ENCODE results near the gene NTNG1.
"Not testable (repeated sequence)": the region's sequence is repeated elsewhere in the genome, so short reads cannot be mapped to it uniquely, and the experiment has no call there.

Gene NTNG1

GRCh38 chr1:107229711-107230110 is 88.9 kb downstream of the NTNG1 start:
- H3K4me1 ChIP-seq (ENCODE audit: control insufficient read depth in 5 of 5, insufficient read depth in 5 of 5, low read length in 5 of 5), result peaks cover 0 to 3% (median 0%) of the 10 kb centered on the region in 5 donors
- H3K9me3 ChIP-seq (ENCODE audit: control insufficient read depth in 5 of 5, low read length in 5 of 5), result no peaks in the 10 kb centered on the region
- no peaks in the 10 kb centered on the region for H3K36me3 ChIP-seq (ENCODE audit: control insufficient read depth in 5 of 5, insufficient read depth in 5 of 5, low read length in 5 of 5)
- H3K27me3 ChIP-seq (ENCODE audit: control insufficient read depth in 5 of 5, insufficient read depth in 4 of 5, low read length in 5 of 5), result no peaks in the 10 kb centered on the region
- no peak overlapping the region for H3K9ac ChIP-seq (ENCODE audit: low read length in 5 of 5)
- H3K27ac ChIP-seq (ENCODE audit: low read depth, low read length), result no peak overlapping the region
- H3K4me3 ChIP-seq (ENCODE audit: low read depth in 1 of 5, low read length in 5 of 5), result no peak overlapping the region

- Histone ChIP-seq H3K4me3 (ENCODE audit: low read depth in 1 of 5, low read length in 5 of 5) (no peak overlapping the region), H3K9ac (ENCODE audit: low read length in 5 of 5) (no peak overlapping the region), H3K27me3 (ENCODE audit: control insufficient read depth in 5 of 5, insufficient read depth in 4 of 5, low read length in 5 of 5) (no peaks in the 10 kb centered on the region), H3K36me3 (ENCODE audit: control insufficient read depth in 5 of 5, insufficient read depth in 5 of 5, low read length in 5 of 5) (no peaks in the 10 kb centered on the region), H3K27ac (ENCODE audit: low read depth, low read length) (no peak overlapping the region), H3K9me3 (ENCODE audit: control insufficient read depth in 5 of 5, low read length in 5 of 5) (no peaks in the 10 kb centered on the region), H3K4me1 (ENCODE audit: control insufficient read depth in 5 of 5, insufficient read depth in 5 of 5, low read length in 5 of 5) (peaks cover 0 to 3% (median 0%) of the 10 kb centered on the region in 5 donors)
Observed at GRCh38 chr1:107230121-107230520, 89.3 kb downstream of the NTNG1 start.

- Histone ChIP-seq H3K27ac (ENCODE audit: low read depth, low read length) (no peak overlapping the region), H3K4me3 (ENCODE audit: low read depth in 1 of 5, low read length in 5 of 5) (no peak overlapping the region), H3K36me3 (ENCODE audit: control insufficient read depth in 5 of 5, insufficient read depth in 5 of 5, low read length in 5 of 5) (no peaks in the 10 kb centered on the region), H3K9ac (ENCODE audit: low read length in 5 of 5) (no peak overlapping the region), H3K27me3 (ENCODE audit: control insufficient read depth in 5 of 5, insufficient read depth in 4 of 5, low read length in 5 of 5) (no peaks in the 10 kb centered on the region), H3K4me1 (ENCODE audit: control insufficient read depth in 5 of 5, insufficient read depth in 5 of 5, low read length in 5 of 5) (peaks cover 0 to 3% (median 0%) of the 10 kb centered on the region in 5 donors), H3K9me3 (ENCODE audit: control insufficient read depth in 5 of 5, low read length in 5 of 5) (peaks cover 0 to 4% (median 2%) of the 10 kb centered on the region in 5 donors)
Observed at GRCh38 chr1:107231291-107231690, 90.5 kb downstream of the NTNG1 start.

- H3K9ac ChIP-seq (ENCODE audit: low read length in 5 of 5), result no peak overlapping the region
- peaks cover 0 to 3% (median 0%) of the 10 kb centered on the region in 5 donors for H3K4me1 ChIP-seq (ENCODE audit: control insufficient read depth in 5 of 5, insufficient read depth in 5 of 5, low read length in 5 of 5)
- no peaks in the 10 kb centered on the region for H3K36me3 ChIP-seq (ENCODE audit: control insufficient read depth in 5 of 5, insufficient read depth in 5 of 5, low read length in 5 of 5)
- no peak overlapping the region for H3K4me3 ChIP-seq (ENCODE audit: low read depth in 1 of 5, low read length in 5 of 5)
- no peak overlapping the region for H3K27ac ChIP-seq (ENCODE audit: low read depth, low read length)
- peaks cover 0 to 13% (median 6%) of the 10 kb centered on the region in 5 donors for H3K9me3 ChIP-seq (ENCODE audit: control insufficient read depth in 5 of 5, low read length in 5 of 5)
- H3K27me3 ChIP-seq (ENCODE audit: control insufficient read depth in 5 of 5, insufficient read depth in 4 of 5, low read length in 5 of 5), result no peaks in the 10 kb centered on the region
Observed at GRCh38 chr1:107232426-107232825, 91.6 kb downstream of the NTNG1 start.

- H3K9me3 ChIP-seq (ENCODE audit: control insufficient read depth in 5 of 5, low read length in 5 of 5), result peaks cover 0 to 19% (median 10%) of the 10 kb centered on the region in 5 donors
- not testable (repeated sequence) for H3K9ac ChIP-seq (ENCODE audit: low read length in 5 of 5); H3K27ac ChIP-seq (ENCODE audit: low read depth, low read length); H3K36me3 ChIP-seq (ENCODE audit: control insufficient read depth in 5 of 5, insufficient read depth in 5 of 5, low read length in 5 of 5); H3K4me1 ChIP-seq (ENCODE audit: control insufficient read depth in 5 of 5, insufficient read depth in 5 of 5, low read length in 5 of 5); H3K4me3 ChIP-seq (ENCODE audit: low read depth in 1 of 5, low read length in 5 of 5); H3K27me3 ChIP-seq (ENCODE audit: control insufficient read depth in 5 of 5, insufficient read depth in 4 of 5, low read length in 5 of 5)
Observed at GRCh38 chr1:107236760-107237159, 95.9 kb downstream of the NTNG1 start.

GRCh38 chr1:107243461-107243860 is 102.6 kb downstream of the NTNG1 start:
- H3K27me3 ChIP-seq (ENCODE audit: control insufficient read depth in 5 of 5, insufficient read depth in 4 of 5, low read length in 5 of 5), result no peaks in the 10 kb centered on the region
- no peak overlapping the region for H3K9ac ChIP-seq (ENCODE audit: low read length in 5 of 5)
- H3K27ac ChIP-seq (ENCODE audit: low read depth, low read length), result no peak overlapping the region
- H3K4me1 ChIP-seq (ENCODE audit: control insufficient read depth in 5 of 5, insufficient read depth in 5 of 5, low read length in 5 of 5), result no peaks in the 10 kb centered on the region
- H3K36me3 ChIP-seq (ENCODE audit: control insufficient read depth in 5 of 5, insufficient read depth in 5 of 5, low read length in 5 of 5), result no peaks in the 10 kb centered on the region
- peaks cover 0 to 2% (median 0%) of the 10 kb centered on the region in 5 donors for H3K9me3 ChIP-seq (ENCODE audit: control insufficient read depth in 5 of 5, low read length in 5 of 5)
- no peak overlapping the region for H3K4me3 ChIP-seq (ENCODE audit: low read depth in 1 of 5, low read length in 5 of 5)

GRCh38 chr1:107244709-107245500 is 104.1 kb downstream of the NTNG1 start:
- Histone ChIP-seq H3K27me3 (ENCODE audit: control insufficient read depth in 5 of 5, insufficient read depth in 4 of 5, low read length in 5 of 5) (no peaks in the 10 kb centered on the region), H3K4me3 (ENCODE audit: low read depth in 1 of 5, low read length in 5 of 5) (no peak overlapping the region), H3K9me3 (ENCODE audit: control insufficient read depth in 5 of 5, low read length in 5 of 5) (peaks cover 0 to 2% (median 0%) of the 10 kb centered on the region in 5 donors), H3K27ac (ENCODE audit: low read depth, low read length) (no peak overlapping the region), H3K36me3 (ENCODE audit: control insufficient read depth in 5 of 5, insufficient read depth in 5 of 5, low read length in 5 of 5) (no peaks in the 10 kb centered on the region), H3K9ac (ENCODE audit: low read length in 5 of 5) (no peak overlapping the region), H3K4me1 (ENCODE audit: control insufficient read depth in 5 of 5, insufficient read depth in 5 of 5, low read length in 5 of 5) (no peaks in the 10 kb centered on the region)

GRCh38 chr1:107246775-107247345 is 106.0 kb downstream of the NTNG1 start:
- Histone ChIP-seq H3K27ac (ENCODE audit: low read depth, low read length) (no peak overlapping the region), H3K36me3 (ENCODE audit: control insufficient read depth in 5 of 5, insufficient read depth in 5 of 5, low read length in 5 of 5) (no peaks in the 10 kb centered on the region), H3K4me3 (ENCODE audit: low read depth in 1 of 5, low read length in 5 of 5) (no peak overlapping the region), H3K9me3 (ENCODE audit: control insufficient read depth in 5 of 5, low read length in 5 of 5) (no peaks in the 10 kb centered on the region), H3K9ac (ENCODE audit: low read length in 5 of 5) (no peak overlapping the region), H3K27me3 (ENCODE audit: control insufficient read depth in 5 of 5, insufficient read depth in 4 of 5, low read length in 5 of 5) (no peaks in the 10 kb centered on the region), H3K4me1 (ENCODE audit: control insufficient read depth in 5 of 5, insufficient read depth in 5 of 5, low read length in 5 of 5) (no peaks in the 10 kb centered on the region)

- no peaks in the 10 kb centered on the region for H3K27me3 ChIP-seq (ENCODE audit: control insufficient read depth in 5 of 5, insufficient read depth in 4 of 5, low read length in 5 of 5)
- H3K9me3 ChIP-seq (ENCODE audit: control insufficient read depth in 5 of 5, low read length in 5 of 5), result no peaks in the 10 kb centered on the region
- H3K4me1 ChIP-seq (ENCODE audit: control insufficient read depth in 5 of 5, insufficient read depth in 5 of 5, low read length in 5 of 5), result no peaks in the 10 kb centered on the region
- no peak overlapping the region for H3K9ac ChIP-seq (ENCODE audit: low read length in 5 of 5)
- no peak overlapping the region for H3K27ac ChIP-seq (ENCODE audit: low read depth, low read length)
- no peaks in the 10 kb centered on the region for H3K36me3 ChIP-seq (ENCODE audit: control insufficient read depth in 5 of 5, insufficient read depth in 5 of 5, low read length in 5 of 5)
- no peak overlapping the region for H3K4me3 ChIP-seq (ENCODE audit: low read depth in 1 of 5, low read length in 5 of 5)
Observed at GRCh38 chr1:107247679-107248078, 106.8 kb downstream of the NTNG1 start.

GRCh38 chr1:107250169-107250568 is 109.3 kb downstream of the NTNG1 start:
- Histone ChIP-seq H3K4me3 (ENCODE audit: low read depth in 1 of 5, low read length in 5 of 5) (no peak overlapping the region), H3K27ac (ENCODE audit: low read depth, low read length) (no peak overlapping the region), H3K9ac (ENCODE audit: low read length in 5 of 5) (no peak overlapping the region), H3K27me3 (ENCODE audit: control insufficient read depth in 5 of 5, insufficient read depth in 4 of 5, low read length in 5 of 5) (no peaks in the 10 kb centered on the region), H3K4me1 (ENCODE audit: control insufficient read depth in 5 of 5, insufficient read depth in 5 of 5, low read length in 5 of 5) (no peaks in the 10 kb centered on the region), H3K36me3 (ENCODE audit: control insufficient read depth in 5 of 5, insufficient read depth in 5 of 5, low read length in 5 of 5) (no peaks in the 10 kb centered on the region), H3K9me3 (ENCODE audit: control insufficient read depth in 5 of 5, low read length in 5 of 5) (no peaks in the 10 kb centered on the region)
